T-helper 2 cell treated with Interferon-gamma antibody and Interleukin-4, amounts not matched to agents 5 μg/mL and 100 μg/mL, for 36 hours (primary cell): Measurements from ENCODE around the gene ACACA.

Source experiments
- DNase-seq: peaks from one replicate; pipeline ENCODE4 v3.0.0; 2021; ENCODE audit warnings: low spot score
- H3K27ac Mint-ChIP-seq: one replicate; pipeline ENCODE4 v1.8.0; 2021; ENCODE audit warnings: mild to moderate bottlenecking, mixed read lengths
- H3K27me3 Mint-ChIP-seq: one replicate; pipeline ENCODE4 v1.8.0; 2021; ENCODE audit warnings: low read depth, mixed read lengths
- H3K36me3 Mint-ChIP-seq: one replicate; pipeline ENCODE4 v1.8.0; 2021; ENCODE audit warnings: low read depth, mixed read lengths
- H3K4me1 Mint-ChIP-seq: one replicate; pipeline ENCODE4 v1.8.0; 2021; ENCODE audit warnings: low read depth, mixed read lengths
- H3K4me3 Mint-ChIP-seq: one replicate; pipeline ENCODE4 v1.8.0; 2022; ENCODE audit warnings: mild to moderate bottlenecking, moderate library complexity, mixed read lengths
- H3K9me3 Mint-ChIP-seq: one replicate; pipeline ENCODE4 v1.8.0; 2021; ENCODE audit warnings: mixed read lengths

Gene ACACA

GRCh38 chr17:37200497-37200896, 206.1 kb downstream of the ACACA start:
- Mint-ChIP-seq H3K4me3 (no peak overlapping the region), H3K4me1 (no peaks in the 10 kb centered on the region), H3K9me3 (no peaks in the 10 kb centered on the region), H3K27ac (no peak overlapping the region), H3K36me3 (peaks cover 16% of the 10 kb centered on the region), H3K27me3 (no peaks in the 10 kb centered on the region)
- no peak for DNase-seq

GRCh38 chr17:37197336-37197735, 209.3 kb downstream of the ACACA start:
- no peaks in the 10 kb centered on the region for H3K27me3 Mint-ChIP-seq
- peaks cover 12% of the 10 kb centered on the region for H3K36me3 Mint-ChIP-seq
- H3K4me3 Mint-ChIP-seq: no peak overlapping the region
- H3K27ac Mint-ChIP-seq: no peak overlapping the region
- no peaks in the 10 kb centered on the region for H3K9me3 Mint-ChIP-seq
- DNase-seq: no peak
- H3K4me1 Mint-ChIP-seq: no peaks in the 10 kb centered on the region

- H3K27ac Mint-ChIP-seq: no peak overlapping the region
- H3K27me3 Mint-ChIP-seq: no peaks in the 10 kb centered on the region
- no peak for DNase-seq
- no peak overlapping the region for H3K4me3 Mint-ChIP-seq
- H3K9me3 Mint-ChIP-seq: no peaks in the 10 kb centered on the region
- H3K4me1 Mint-ChIP-seq: no peaks in the 10 kb centered on the region
- H3K36me3 Mint-ChIP-seq: peaks cover 24% of the 10 kb centered on the region
Observed at GRCh38 chr17:37194208-37194607, 212.4 kb downstream of the ACACA start.

DNA sequence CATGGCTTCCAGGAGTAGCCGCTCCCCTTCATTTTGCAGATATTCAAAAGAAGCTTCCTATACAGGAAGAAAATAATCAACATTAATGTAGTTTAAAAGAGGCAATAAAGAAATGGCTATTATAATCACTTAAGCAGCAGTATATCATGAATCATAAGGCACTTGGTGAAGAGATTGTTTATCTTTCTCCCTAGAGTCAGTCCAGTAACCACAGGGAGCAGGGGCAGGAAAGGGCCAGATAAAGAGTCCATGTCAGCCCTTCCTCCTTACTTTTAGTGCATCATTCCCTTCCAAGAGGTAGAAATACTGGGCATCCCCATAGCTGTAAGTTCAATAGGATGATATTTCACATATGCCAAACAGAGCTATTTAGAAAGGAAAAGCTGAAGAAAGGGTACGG, 215.4 kb downstream of the ACACA start:
- H3K4me3 Mint-ChIP-seq: no peak overlapping the region
- no peaks in the 10 kb centered on the region for H3K27me3 Mint-ChIP-seq
- H3K36me3 Mint-ChIP-seq: peaks cover 26% of the 10 kb centered on the region
- H3K27ac Mint-ChIP-seq: no peak overlapping the region
- no peaks in the 10 kb centered on the region for H3K4me1 Mint-ChIP-seq
- H3K9me3 Mint-ChIP-seq: no peaks in the 10 kb centered on the region
- DNase-seq: no peak

- Mint-ChIP-seq H3K9me3 (no peaks in the 10 kb centered on the region), H3K4me1 (no peaks in the 10 kb centered on the region), H3K27me3 (no peaks in the 10 kb centered on the region), H3K4me3 (no peak overlapping the region), H3K27ac (no peak overlapping the region), H3K36me3 (peaks cover 26% of the 10 kb centered on the region)
- DNase-seq: no peak
Observed at GRCh38 chr17:37190493-37190892, 216.1 kb downstream of the ACACA start.

GRCh38 chr17:37188157-37188556, 218.5 kb downstream of the ACACA start:
- H3K27me3 Mint-ChIP-seq: no peaks in the 10 kb centered on the region
- H3K4me1 Mint-ChIP-seq: no peaks in the 10 kb centered on the region
- H3K36me3 Mint-ChIP-seq: peaks cover 26% of the 10 kb centered on the region
- no peaks in the 10 kb centered on the region for H3K9me3 Mint-ChIP-seq
- no peak for DNase-seq
- no peak overlapping the region for H3K27ac Mint-ChIP-seq
- no peak overlapping the region for H3K4me3 Mint-ChIP-seq

- Mint-ChIP-seq H3K27ac (no peak overlapping the region), H3K4me3 (no peak overlapping the region), H3K4me1 (no peaks in the 10 kb centered on the region), H3K27me3 (no peaks in the 10 kb centered on the region), H3K9me3 (no peaks in the 10 kb centered on the region), H3K36me3 (peaks cover 23% of the 10 kb centered on the region)
- no peak for DNase-seq
Observed at GRCh38 chr17:37187262-37187661, 219.4 kb downstream of the ACACA start.

GRCh38 chr17:37182786-37183465, 223.7 kb downstream of the ACACA start:
- Mint-ChIP-seq H3K36me3 (peaks cover 15% of the 10 kb centered on the region), H3K4me1 (no peaks in the 10 kb centered on the region), H3K27me3 (no peaks in the 10 kb centered on the region)

GRCh38 chr17:37180376-37180775, 226.3 kb downstream of the ACACA start:
- Mint-ChIP-seq H3K36me3 (peaks cover 15% of the 10 kb centered on the region), H3K27me3 (no peaks in the 10 kb centered on the region), H3K4me3 (no peak overlapping the region), H3K9me3 (no peaks in the 10 kb centered on the region), H3K4me1 (no peaks in the 10 kb centered on the region), H3K27ac (no peak overlapping the region)
- no peak for DNase-seq

More at GRCh38 chr17:37182786-37183465, 223.7 kb downstream of the ACACA start:
- H3K4me3 Mint-ChIP-seq: no peak overlapping the region
- DNase-seq: no peak
- no peaks in the 10 kb centered on the region for H3K9me3 Mint-ChIP-seq
- H3K27ac Mint-ChIP-seq: no peak overlapping the region

- Mint-ChIP-seq H3K36me3 (peaks cover 15% of the 10 kb centered on the region), H3K4me1 (no peaks in the 10 kb centered on the region), H3K27ac (no peak overlapping the region), H3K4me3 (no peak overlapping the region), H3K9me3 (no peaks in the 10 kb centered on the region), H3K27me3 (no peaks in the 10 kb centered on the region)
- no peak for DNase-seq
Observed at GRCh38 chr17:37179893-37180292, 226.7 kb downstream of the ACACA start.

DNA sequence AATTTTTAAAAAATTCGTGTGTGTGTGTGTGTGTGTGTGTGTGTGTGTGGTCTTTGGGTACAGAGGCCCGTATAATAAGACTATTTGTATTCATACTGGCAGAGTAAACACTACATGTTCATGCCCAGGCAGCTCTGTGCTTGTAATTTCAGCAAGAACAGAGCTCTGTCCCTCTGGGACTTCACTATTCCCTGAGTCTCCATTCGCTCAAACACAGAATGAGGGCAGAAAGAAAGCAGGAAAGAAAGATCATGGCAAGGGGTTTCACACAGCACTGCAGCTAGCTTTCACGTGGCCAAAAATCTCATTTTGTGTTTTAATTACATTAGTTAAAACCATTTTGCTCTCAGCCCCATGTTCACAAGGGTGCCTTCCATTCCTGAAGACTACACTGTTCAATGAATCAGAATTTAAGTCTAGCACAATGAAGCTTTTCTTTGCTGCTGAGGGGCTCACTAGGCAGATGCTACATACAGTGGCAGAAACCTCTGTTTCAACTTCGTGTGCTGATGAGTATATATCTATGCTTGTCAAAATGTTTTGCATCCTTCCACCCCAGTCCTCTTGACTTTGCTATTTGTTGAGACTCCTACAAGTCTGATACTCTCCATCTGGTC, 229.3 kb downstream of the ACACA start:
- DNase-seq: no peak
- Mint-ChIP-seq H3K27ac (no peak overlapping the region), H3K4me3 (no peak overlapping the region), H3K27me3 (no peaks in the 10 kb centered on the region), H3K4me1 (no peaks in the 10 kb centered on the region), H3K36me3 (peaks cover 13% of the 10 kb centered on the region), H3K9me3 (no peaks in the 10 kb centered on the region)

- no peak for DNase-seq
- Mint-ChIP-seq H3K9me3 (no peaks in the 10 kb centered on the region), H3K27me3 (no peaks in the 10 kb centered on the region), H3K4me1 (no peaks in the 10 kb centered on the region), H3K36me3 (peaks cover 13% of the 10 kb centered on the region), H3K27ac (no peak overlapping the region), H3K4me3 (no peak overlapping the region)
Observed at GRCh38 chr17:37176723-37177122, 229.9 kb downstream of the ACACA start.

GRCh38 chr17:37174205-37174604, 232.4 kb downstream of the ACACA start:
- Mint-ChIP-seq H3K27ac (no peak overlapping the region), H3K27me3 (no peaks in the 10 kb centered on the region), H3K4me3 (no peak overlapping the region), H3K9me3 (no peaks in the 10 kb centered on the region), H3K4me1 (no peaks in the 10 kb centered on the region), H3K36me3 (peaks cover 9% of the 10 kb centered on the region)
- DNase-seq: no peak

DNA sequence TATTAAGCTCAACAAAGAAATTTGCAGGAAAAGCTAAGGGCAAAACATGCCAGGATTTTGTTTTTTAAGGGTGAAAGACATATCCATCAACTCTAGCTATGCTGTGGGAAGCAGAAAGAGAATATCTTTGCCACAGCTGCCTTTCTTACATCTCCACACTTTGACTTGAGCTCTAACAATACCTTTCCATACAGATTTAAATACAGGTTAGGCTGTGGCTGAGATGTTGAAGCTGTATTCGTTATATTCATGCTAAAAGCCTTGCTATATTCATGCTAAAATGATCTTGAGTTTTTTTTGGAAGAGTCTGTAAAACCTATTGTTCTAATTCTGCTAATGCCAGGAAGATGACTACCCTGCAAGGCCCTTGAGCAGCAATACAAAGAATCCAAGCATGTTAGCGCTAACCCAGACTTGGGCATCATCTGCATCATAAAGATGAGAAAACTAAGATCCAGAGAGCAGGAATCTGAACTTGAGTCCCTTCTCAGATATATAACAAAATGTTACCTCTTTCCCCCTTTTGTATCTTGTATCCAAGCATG, 235.7 kb downstream of the ACACA start:
- DNase-seq: no peak
- Mint-ChIP-seq H3K4me3 (no peak overlapping the region), H3K27ac (no peak overlapping the region), H3K4me1 (no peaks in the 10 kb centered on the region), H3K9me3 (no peaks in the 10 kb centered on the region), H3K36me3 (peaks cover 1% of the 10 kb centered on the region), H3K27me3 (no peaks in the 10 kb centered on the region)
